Fibroblast of lung (primary cell): ENCODE measurements around the gene ATP10B.

Experiments used
- EZH2 ChIP-seq: IDR thresholded peaks from 2 replicates; pipeline ENCODE4 v1.5.1; 2012; ENCODE audit warnings: low read length, control low read depth, mild to moderate bottlenecking; ENCODE audit errors: missing control alignments
- TF ChIP-seq, protein P1 (sequence below), 2 donors: IDR thresholded peaks in 1 of 2; conservative IDR thresholded peaks in 1 of 2; 1 replicate in 1 of 2; 2 replicates in 1 of 2; pipeline ENCODE4 v1.5.1; 2011 to 2012; ENCODE audit warnings: low read length in 2 of 2, control low read depth in 1 of 2, inconsistent platforms in 1 of 2, low read depth in 1 of 2, mild to moderate bottlenecking in 1 of 2

- TF ChIP-seq, protein P1, sequence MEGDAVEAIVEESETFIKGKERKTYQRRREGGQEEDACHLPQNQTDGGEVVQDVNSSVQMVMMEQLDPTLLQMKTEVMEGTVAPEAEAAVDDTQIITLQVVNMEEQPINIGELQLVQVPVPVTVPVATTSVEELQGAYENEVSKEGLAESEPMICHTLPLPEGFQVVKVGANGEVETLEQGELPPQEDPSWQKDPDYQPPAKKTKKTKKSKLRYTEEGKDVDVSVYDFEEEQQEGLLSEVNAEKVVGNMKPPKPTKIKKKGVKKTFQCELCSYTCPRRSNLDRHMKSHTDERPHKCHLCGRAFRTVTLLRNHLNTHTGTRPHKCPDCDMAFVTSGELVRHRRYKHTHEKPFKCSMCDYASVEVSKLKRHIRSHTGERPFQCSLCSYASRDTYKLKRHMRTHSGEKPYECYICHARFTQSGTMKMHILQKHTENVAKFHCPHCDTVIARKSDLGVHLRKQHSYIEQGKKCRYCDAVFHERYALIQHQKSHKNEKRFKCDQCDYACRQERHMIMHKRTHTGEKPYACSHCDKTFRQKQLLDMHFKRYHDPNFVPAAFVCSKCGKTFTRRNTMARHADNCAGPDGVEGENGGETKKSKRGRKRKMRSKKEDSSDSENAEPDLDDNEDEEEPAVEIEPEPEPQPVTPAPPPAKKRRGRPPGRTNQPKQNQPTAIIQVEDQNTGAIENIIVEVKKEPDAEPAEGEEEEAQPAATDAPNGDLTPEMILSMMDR (conservative IDR thresholded peaks at IDR 0.05 in 1 of 2, IDR thresholded peaks at IDR 0.05 in 1 of 2; ENCODE audit: low read depth in 1 of 2, low read length in 2 of 2), result no peak
- no peak for TF ChIP-seq EZH2
Observed at GRCh38 chr5:160767062-160767461, 84.9 kb downstream of the ATP10B start.
